HepG2 (cell line): ENCODE results near the gene IL1RL2.

Experiments used
- ATF3 ChIP-seq: sonication (generic); formaldehyde crosslinking; IDR thresholded peaks from 2 replicates; pipeline ENCODE4 v1.4.0; 2020; ENCODE audit warnings: missing genetic modification reagents
- BRCA1 ChIP-seq: sonication (generic); formaldehyde crosslinking; IDR thresholded peaks from 2 replicates; pipeline ENCODE4 v1.4.0; 2020; ENCODE audit warnings: missing genetic modification reagents
- MYC ChIP-seq: sonication (generic); formaldehyde crosslinking; IDR thresholded peaks from 2 replicates; pipeline ENCODE4 v1.9.0; 2021; ENCODE audit warnings: missing genetic modification reagents, borderline replicate concordance
- POLR2AphosphoS5 ChIP-seq: IDR thresholded peaks from 2 replicates; pipeline ENCODE4 v1.6.1; 2012; ENCODE audit warnings: low read depth, low read length
- SIN3A ChIP-seq: IDR thresholded peaks from 2 replicates; pipeline ENCODE4 v1.6.1; 2011; ENCODE audit warnings: low read depth, mild to moderate bottlenecking, control low read depth, low read length, borderline replicate concordance
- SUZ12 ChIP-seq: fragments of 150-350 bp; IDR thresholded peaks from 2 replicates; pipeline ENCODE4 v1.6.1; 2014; ENCODE audit warnings: low read depth, low read length
- TBX2 ChIP-seq: sonication (generic); formaldehyde crosslinking; IDR thresholded peaks from 2 replicates; pipeline ENCODE4 v1.5.0; 2020; ENCODE audit warnings: missing genetic modification reagents, mild to moderate bottlenecking, borderline replicate concordance
- ZFP1 ChIP-seq: IDR thresholded peaks from 2 replicates; pipeline ENCODE4 v1.6.1; 2016
- ZNF704 ChIP-seq: sonication (generic); formaldehyde crosslinking; IDR thresholded peaks from 2 replicates; pipeline ENCODE4 v1.8.1; 2023; ENCODE audit warnings: mild to moderate bottlenecking, inconsistent platforms, moderate library complexity, missing genetic modification reagents, borderline replicate concordance
- ZSCAN30 ChIP-seq: sonication (generic); formaldehyde crosslinking; IDR thresholded peaks from 2 replicates; pipeline ENCODE4 v1.5.0; 2020; ENCODE audit warnings: mild to moderate bottlenecking, missing genetic modification reagents
- TF ChIP-seq, protein P1 (sequence below): sonication (generic); formaldehyde crosslinking; IDR thresholded peaks from 2 replicates; pipeline ENCODE4 v1.5.0; 2020; ENCODE audit warnings: mild to moderate bottlenecking, missing genetic modification reagents, moderate library complexity

DNA sequence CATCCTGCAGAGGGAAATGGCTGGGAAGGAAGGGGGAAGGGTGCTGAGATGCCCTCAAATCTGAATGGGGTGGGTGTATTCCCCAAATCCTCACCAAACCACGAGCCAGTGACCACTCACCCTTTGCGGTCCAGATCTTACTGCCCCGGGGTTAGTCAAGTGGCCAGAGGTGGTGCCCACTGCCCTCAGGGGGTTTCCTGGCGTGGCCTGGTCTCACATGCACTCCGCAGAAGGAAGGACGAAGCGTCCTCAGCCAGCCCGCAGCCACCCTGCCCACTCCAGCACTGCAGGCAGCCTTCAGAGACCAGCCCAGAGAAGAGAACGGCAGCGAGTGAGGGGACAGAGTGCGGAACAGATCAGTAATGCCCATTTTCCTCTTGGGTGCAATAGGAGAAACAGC, 50.4 kb downstream of the IL1RL2 start:
- TF ChIP-seq ZSCAN30 (CRISPR knock-in tag) = no peak
- TF ChIP-seq ATF3 (CRISPR knock-in tag) = no peak
- TF ChIP-seq ZNF704 (CRISPR knock-in tag) = no peak
- TF ChIP-seq ZFP1 (CRISPR knock-in tag) = no peak
- no peak for TF ChIP-seq SIN3A
- no peak for TF ChIP-seq SUZ12
- TF ChIP-seq TBX2 (CRISPR knock-in tag) = no peak
- no peak for TF ChIP-seq POLR2AphosphoS5
- TF ChIP-seq BRCA1 (CRISPR knock-in tag) = no peak
- TF ChIP-seq, protein P1, sequence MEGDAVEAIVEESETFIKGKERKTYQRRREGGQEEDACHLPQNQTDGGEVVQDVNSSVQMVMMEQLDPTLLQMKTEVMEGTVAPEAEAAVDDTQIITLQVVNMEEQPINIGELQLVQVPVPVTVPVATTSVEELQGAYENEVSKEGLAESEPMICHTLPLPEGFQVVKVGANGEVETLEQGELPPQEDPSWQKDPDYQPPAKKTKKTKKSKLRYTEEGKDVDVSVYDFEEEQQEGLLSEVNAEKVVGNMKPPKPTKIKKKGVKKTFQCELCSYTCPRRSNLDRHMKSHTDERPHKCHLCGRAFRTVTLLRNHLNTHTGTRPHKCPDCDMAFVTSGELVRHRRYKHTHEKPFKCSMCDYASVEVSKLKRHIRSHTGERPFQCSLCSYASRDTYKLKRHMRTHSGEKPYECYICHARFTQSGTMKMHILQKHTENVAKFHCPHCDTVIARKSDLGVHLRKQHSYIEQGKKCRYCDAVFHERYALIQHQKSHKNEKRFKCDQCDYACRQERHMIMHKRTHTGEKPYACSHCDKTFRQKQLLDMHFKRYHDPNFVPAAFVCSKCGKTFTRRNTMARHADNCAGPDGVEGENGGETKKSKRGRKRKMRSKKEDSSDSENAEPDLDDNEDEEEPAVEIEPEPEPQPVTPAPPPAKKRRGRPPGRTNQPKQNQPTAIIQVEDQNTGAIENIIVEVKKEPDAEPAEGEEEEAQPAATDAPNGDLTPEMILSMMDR (CRISPR knock-in tag) = no peak
- no peak for TF ChIP-seq MYC (CRISPR knock-in tag)
